ENCODE results near the gene LEP. TPM values are rescaled to one million over a fixed set of nuclear protein-coding genes. Genes with fewer than 3 reads are reported as not detected.
"Not testable (repeated sequence)": the region's sequence is repeated elsewhere in the genome, so short reads cannot be mapped to it uniquely, and the experiment has no call there.

The LEP gene
- total RNA-seq, 1 experiment from 2014 or later = not detected

DNA sequence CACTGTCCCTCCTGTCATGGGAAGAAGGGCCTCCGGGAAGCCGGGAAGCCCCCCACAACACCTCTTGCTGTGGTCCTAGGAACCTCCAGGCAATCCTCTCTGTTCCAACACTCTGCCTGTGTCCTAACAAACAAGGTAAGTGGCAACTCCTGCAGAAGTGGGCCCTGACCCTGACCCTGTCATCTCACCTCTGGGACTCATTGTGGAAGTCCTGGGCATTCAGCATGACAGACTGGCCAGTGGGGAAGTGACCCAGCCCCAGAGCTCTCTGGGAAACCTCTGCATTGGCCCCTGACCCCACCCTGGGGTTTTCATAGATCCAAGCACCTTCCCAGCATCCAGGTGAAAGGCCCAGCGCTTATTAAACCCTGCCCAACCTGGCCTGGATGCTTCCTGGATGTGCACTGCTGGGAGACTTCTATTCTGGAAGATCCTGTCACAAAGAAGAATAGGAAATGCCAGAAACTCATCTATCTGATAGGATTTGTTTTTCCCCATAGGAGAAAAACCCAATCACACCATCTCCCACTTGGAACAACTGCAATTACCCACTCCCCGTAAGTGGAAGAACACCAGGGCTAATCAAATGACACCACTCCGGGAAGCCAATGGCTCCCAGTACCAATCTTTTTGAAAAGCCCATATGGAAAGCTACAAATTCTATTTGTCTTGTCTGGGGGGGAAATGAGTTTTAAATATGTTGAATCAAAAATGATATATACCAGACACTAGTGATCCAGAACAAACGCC lies 24.3 kb downstream of the LEP start:
- in situ Hi-C loops (cut with HindIII; ENCODE audit: low pct_unique_long_range_greater_than_20kb, low sequenced_read_pairs) = no loop called here

DNA sequence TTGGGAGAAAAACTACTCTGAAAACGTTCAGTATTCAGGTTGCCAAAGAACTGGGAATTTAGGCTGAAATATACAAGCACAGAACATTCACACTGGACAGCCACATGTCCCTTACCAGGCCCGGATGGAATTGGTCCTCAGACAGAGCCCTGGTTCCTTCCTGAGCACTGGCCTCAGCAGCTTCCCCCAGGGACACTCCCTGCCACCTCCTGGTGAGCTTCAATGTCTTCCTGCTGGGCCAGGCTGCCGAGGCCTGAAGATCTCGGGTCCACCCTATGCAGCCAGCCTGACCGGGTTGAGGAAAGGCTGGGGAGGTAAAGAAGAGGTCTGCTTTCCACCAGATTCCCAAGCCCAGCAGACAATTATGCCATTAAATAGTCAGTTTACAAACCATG lies 24.8 kb downstream of the LEP start:
- no peak for DNase-seq (ENCODE audit: low read depth)
- in situ Hi-C loops (cut with HindIII; ENCODE audit: low pct_unique_long_range_greater_than_20kb, low sequenced_read_pairs) = no loop called here

More for the DNA sequence above, 24.3 kb downstream of the LEP start:
- no peak for DNase-seq (ENCODE audit: low read depth)

DNA sequence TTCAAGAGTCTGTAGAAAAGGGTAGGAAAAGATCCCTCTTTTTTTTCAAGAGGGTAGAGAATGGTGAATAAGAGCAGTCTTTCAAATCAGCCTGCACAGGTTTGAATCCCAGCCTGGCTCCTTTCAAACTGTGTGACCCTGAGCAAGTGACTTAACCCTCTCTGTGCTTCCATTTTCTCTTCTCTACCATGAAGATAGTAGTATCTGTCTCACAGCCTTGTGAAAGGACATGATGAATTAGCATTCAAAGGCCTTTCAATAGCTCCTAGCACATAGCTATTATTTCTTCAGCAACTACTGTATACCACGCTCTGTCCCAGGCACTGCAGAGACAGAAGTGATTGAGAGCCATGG lies 25.4 kb downstream of the LEP start:
- no peak for DNase-seq (ENCODE audit: low read depth)

DNA sequence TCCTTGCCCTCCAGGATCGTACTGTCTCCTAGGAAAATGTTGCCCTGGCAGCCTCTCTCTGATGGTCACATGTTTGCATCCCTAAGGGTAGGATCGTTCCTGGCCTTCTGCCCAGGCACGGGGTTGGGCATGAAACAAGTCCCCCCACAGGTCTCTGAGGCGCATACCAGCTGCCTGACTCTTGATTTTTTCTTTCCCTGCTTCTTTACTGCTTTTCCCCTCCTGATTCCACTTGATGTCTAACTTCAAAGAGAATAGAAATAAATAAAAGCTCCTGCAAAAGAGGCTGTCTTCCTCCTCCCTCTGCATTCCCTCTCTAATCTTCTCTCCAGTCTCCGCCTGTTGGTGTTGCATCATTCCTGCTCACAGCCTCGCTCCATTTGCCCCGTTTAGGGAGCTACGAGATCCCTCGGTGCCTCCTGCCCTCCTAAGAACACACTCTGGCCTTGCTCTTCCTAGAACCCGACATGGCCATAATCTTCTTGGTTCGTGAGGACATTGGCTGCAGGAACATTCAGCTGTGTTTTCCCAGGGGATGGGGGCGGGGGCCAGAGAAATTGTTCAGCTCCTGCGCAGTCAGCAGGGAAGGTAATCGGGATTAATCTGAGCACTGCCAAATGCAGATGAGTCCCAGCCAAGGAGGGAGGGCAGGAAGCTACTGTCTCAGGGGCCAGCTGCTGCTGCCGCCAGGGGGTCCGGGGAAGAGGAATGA lies 26.0 kb downstream of the LEP start:
- DNase-seq (ENCODE audit: low read depth) = no peak
- in situ Hi-C loops (cut with HindIII; ENCODE audit: low pct_unique_long_range_greater_than_20kb, low sequenced_read_pairs) = no loop called here

More for the DNA sequence above, 25.4 kb downstream of the LEP start:
- in situ Hi-C loops (cut with HindIII; ENCODE audit: low pct_unique_long_range_greater_than_20kb, low sequenced_read_pairs) = no loop called here

DNA sequence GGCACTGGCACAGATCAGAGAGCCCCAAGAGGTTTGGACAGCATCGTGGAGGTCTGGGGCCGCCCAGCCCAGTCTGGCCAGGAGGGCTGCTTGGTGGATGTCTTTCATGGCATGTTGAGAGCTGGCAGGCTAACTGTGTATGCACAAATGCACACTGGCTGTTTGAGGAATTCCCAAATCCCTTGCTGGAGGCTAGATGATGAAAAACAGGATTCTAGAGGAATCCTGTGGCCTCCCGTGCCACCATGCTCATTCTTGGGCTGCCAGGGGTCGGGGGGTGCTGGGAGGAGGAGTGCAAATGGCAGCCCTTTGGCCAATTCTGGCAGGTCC lies 26.5 kb downstream of the LEP start:
- in situ Hi-C loops (cut with HindIII; ENCODE audit: low pct_unique_long_range_greater_than_20kb, low sequenced_read_pairs) = no loop called here
- DNase-seq (ENCODE audit: low read depth) = no peak

DNA sequence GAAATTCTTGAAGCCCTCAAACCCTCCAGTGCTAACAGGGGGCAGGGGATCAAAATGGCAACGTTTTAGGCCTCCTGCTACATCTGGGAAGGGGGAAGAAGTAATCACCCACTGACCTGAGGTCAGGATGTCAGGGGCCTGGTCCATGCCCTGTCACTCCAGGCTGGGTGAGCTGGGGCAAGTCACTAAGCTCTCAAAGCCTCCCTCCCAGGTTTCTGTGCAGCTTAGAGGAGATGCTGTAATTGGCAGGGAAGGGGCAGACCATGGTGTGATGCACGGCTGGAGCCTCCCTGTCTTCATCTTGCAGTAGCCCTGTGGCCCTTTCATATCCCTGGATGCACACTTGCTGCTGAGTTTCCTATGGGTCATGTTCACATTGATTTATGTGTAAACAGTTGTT lies 27.2 kb downstream of the LEP start:
- no peak for DNase-seq (ENCODE audit: low read depth)
- in situ Hi-C loops (cut with HindIII; ENCODE audit: low pct_unique_long_range_greater_than_20kb, low sequenced_read_pairs) = no loop called here

DNA sequence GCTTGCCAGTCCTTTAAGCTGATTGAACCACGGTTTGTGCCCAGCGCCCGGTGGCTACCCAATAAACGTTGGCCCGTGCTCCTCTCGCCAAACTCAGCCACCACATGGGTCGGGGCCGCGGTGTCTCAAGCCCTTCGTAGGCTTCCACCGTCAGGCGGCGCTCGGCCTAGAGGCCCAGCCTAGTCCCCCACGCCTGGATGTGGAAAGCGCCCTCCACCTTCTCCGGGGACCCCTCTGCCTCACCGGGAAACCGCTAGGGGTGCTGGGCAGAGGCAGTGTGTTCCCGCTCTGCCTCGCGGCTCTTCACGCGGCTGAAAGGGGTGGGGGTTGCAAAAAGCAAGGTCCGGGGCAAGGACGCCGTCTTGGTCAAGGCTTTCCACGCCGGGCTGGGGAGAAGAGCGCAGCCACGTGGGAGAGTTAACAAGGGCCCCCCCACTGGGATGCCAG lies 29.8 kb downstream of the LEP start:
- in situ Hi-C loops (cut with HindIII; ENCODE audit: low pct_unique_long_range_greater_than_20kb, low sequenced_read_pairs) = no loop called here
- no peak for DNase-seq (ENCODE audit: low read depth)

DNA sequence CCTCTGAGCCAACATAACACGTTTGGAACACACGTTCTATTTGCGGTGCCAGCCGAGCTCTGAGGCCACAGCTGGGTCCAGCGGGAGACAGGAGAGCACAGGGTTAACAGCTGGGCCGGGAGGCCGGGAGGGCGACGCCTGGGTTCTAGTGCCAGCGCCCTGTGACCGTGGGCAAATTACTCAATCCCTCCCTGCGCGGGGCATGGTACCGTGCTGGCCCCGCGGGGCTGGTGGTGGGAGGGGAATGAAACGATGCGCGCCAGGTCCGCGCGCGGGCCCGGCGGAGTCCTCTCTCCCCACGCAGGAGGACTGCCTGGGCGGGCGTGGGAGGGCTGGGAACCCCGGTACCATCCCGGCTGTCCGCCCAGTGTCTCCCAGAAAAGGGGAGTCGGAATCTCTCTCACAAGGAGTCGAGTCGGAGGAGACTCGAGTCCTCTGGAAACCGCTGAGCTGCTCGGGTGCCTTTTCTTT lies 30.4 kb downstream of the LEP start:
- in situ Hi-C loops (cut with HindIII; ENCODE audit: low pct_unique_long_range_greater_than_20kb, low sequenced_read_pairs) = no loop called here
- DNase-seq (ENCODE audit: low read depth) = no peak

DNA sequence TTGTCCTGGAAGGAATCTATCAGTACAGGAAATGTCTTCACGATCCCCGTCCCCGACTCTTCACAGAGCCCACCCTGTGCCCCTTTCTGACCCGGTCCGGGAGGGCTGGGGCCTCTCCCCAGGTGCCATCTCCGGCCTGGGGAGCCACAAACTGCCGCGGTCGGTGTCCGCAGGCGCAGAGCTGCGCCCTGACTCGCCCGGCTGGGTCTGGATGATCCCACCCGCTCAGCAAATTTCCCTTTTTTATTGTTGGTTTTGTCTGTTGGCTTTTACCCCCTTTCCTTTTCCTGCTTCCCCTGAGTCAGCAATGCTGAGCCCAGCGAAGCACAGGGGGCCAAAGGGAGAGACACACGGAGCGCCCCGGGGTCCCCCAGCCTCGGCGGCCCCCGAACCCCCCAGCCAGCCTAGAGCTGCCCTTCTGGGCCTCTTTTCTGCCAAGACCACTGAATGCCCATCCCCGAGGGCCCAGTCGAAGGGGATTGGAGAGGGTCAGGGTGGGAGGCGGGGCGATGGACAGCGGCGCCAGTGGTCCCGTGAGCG lies 30.9 kb downstream of the LEP start:
- in situ Hi-C loops (cut with HindIII; ENCODE audit: low pct_unique_long_range_greater_than_20kb, low sequenced_read_pairs) = no loop called here
- no peak for DNase-seq (ENCODE audit: low read depth)

DNA sequence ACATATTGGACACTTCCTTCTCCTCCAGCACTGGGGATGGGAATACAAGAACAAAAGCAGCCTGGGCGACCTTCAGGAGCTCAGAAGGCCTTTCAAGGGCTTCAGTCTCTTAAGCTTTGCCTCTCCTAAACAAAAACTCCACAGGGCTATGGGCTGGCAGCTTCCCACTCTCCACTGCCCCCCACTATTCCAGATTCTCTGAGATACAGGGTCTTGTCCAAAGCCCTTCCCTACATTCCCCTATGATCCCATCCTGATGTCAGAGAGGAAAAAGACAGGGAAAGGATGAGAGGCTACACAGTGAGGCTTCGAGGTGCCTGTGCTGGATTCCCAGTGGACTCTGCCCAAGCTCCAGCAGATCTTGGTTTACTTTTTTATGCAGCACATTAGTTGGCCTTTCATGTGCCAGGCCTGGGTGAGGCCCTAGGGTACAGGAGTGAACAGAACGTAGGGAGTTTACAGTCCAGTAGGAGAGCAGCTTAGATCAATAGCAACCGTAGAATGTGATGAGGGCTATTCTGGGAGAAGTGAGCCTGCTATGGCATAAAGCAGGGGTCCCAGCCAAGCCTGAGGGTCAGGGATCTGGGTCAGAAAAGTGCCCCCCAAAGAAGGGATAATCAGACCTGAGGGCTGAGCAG lies 33.3 kb downstream of the LEP start:
- in situ Hi-C loops (cut with HindIII; ENCODE audit: low pct_unique_long_range_greater_than_20kb, low sequenced_read_pairs) = no loop called here
- no peak for DNase-seq (ENCODE audit: low read depth)

DNA sequence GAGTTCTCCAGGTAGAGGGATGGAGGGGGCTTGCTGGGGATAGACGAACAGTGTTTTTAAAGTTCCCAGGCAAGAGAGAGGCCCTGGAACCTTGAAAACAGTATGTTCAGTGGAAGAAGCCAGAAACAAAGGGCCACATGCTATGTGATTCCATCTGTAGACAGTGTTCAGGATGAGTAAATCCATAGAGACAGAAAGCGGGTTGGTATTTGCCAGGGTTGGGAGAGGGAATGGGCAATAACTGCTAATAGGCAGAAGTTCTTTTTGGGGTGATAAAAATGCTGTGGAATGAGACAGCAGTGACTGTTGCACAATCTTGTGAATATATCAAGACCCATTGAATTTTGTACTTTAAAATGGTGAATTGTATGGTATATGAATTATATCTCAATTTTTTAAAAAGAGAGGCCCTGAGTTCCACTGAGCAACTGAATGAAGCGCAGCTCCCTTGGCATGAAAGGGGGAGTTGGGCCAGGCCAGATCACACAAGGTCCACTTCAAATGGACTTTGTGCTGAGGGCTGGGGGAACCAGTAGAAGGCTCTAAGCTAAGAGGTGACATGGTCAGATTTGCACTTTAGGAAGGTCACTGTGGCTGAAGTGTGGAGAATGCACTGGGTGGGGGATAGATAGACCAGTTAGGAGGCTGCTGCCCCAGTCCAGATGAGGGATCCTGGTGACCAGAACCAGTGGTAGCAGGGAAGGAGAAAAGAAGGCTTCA lies 34.0 kb downstream of the LEP start:
- DNase-seq (ENCODE audit: low read depth) = no peak
- in situ Hi-C loops (cut with HindIII; ENCODE audit: low pct_unique_long_range_greater_than_20kb, low sequenced_read_pairs) = no loop called here

DNA sequence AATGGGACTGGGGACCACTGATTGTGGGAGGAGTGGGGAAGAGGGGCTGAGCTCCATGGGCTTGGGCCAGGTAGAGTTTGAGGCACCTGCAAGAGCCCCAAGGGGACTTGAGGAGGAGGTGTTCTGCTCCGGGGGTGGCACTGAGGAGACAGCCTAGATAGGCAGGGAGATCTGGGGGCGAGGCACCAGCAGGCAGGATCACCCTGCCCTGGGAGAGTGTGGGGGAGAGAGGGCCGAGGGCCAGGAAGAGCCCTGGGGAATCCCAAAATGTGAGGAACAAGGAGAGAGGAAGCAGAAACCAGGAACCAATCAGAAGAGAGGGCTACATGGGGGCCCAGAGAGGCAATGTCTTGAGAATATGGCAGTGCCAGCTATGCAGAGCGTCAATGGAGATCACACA lies 34.6 kb downstream of the LEP start:
- in situ Hi-C loops (cut with HindIII; ENCODE audit: low pct_unique_long_range_greater_than_20kb, low sequenced_read_pairs) = no loop called here
- DNase-seq (ENCODE audit: low read depth) = no peak

DNA sequence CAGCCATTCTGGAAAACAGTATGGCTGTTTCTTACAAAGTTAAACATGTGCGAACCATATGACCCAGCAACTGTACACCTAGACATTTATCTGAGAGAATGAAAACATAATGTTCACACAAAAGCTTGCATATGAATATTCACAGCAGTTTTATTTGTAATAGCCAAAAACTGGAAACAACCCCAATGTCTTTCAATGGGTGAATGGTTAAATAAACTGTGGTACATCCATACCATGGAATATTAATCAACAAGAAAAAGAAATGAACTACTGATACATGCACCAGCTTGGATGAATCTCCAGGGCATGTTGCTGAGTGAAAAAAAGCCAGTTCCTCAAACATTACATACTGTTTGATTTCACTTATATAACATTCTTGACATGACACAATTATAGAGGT lies 37.3 kb downstream of the LEP start:
- in situ Hi-C loops (cut with HindIII; ENCODE audit: low pct_unique_long_range_greater_than_20kb, low sequenced_read_pairs) = no loop called here

DNA sequence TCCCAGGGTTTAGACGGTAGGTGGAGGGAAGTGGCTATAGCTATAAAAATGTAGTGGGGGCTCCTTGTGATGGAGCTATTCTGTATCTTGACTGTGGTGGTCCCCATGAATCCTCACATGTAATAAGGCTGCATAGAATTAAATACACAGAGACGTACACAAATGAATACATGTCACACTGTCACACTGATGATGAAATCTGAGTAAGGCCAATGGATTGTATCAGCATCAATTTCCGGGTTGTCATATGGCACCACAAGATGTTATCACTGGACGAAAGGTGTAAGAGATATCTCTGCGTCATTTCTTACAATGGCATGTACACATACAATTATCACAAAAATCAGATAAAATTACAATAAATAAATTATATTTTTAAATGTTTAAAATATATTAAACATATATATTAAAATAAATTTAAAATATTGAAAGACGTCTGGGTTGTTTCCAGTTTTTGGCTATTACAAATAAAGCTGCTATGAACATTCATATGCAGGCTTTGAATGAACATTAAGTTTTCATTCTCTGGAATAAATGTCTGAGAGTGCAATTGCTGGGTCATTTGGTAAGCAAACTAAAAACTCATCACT lies 38.1 kb downstream of the LEP start:
- in situ Hi-C loops (cut with HindIII; ENCODE audit: low pct_unique_long_range_greater_than_20kb, low sequenced_read_pairs) = no loop called here
- DNase-seq (ENCODE audit: low read depth) = no peak

More for the DNA sequence above, 37.3 kb downstream of the LEP start:
- no peak for DNase-seq (ENCODE audit: low read depth)

DNA sequence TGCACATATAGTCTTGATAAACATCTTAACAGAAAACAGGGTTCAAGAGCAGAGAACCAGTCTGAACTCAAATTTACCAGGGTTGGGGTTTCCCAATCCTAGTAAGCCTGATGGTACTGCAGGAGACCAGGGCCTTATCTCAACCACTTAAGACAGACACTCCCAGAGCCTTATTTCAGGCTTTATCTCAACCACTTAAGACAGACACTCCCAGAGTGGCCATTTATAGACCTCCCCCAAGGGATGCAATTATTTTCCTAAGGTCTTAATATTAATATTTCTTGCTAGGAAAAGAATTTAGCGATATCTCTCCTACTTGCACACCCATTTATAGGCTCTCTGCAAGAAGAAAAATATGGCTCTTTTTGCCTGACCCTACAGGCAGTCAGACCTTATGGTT lies 39.4 kb downstream of the LEP start:
- DNase-seq (ENCODE audit: low read depth); in situ Hi-C loops (cut with HindIII; ENCODE audit: low pct_unique_long_range_greater_than_20kb, low sequenced_read_pairs): not testable (repeated sequence)

DNA sequence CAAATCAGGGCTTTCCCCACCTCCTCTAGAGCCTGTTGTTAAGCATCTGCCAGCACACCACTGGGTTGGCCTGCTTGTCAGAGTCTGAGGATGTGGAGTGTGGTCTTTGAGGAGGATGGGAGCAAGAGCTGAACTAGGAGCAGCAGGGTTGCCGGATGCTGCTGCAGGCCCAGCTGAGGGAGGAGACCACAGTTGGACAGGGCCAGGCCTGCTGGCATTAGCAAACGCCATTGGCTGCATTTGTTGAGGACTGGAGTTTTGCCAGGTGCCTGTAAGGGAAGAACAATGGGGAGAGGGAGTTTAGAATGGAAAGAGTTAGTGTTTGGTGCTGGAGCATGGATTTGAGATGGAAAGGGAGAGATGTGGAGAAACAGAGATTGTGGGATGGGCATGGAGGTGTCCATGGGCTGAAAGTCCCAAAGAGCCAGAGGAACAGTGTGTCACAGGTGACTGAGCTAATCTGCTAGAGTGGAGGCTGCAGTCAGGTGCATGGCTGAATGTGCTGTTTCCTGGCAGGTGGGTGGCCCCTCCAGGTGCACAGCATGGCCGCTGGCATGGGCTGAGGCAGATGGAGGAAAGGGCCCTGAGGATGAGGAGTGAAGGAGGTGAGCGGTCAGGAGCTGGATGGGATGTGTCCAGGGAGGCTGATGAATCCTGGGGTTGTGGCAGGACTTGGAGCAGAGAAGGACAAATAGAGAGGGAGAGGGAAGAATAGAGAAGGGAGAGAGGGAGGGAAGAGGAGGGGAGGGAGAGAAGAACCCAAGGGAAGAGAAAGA lies 40.7 kb downstream of the LEP start:
- in situ Hi-C loops (cut with HindIII; ENCODE audit: low pct_unique_long_range_greater_than_20kb, low sequenced_read_pairs) = no loop called here
- no peak for DNase-seq (ENCODE audit: low read depth)

DNA sequence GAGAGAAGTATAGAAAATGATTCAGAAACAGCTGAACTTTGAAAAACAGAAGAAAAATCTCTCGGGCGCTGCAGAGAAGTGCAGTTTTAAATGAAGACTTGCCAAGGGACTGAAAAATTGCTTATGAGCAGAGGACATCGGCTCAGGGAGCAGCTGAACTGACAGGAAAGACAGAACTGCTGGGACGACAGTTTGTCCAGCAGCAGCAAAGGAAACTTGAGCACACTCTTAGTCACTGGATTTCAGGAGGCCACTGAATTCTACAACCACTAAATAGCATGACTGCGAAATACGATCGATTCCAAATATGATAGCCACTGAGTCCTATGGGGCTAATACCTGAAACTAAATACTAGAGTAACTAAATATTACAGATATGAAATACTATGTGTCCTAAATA lies 43.0 kb downstream of the LEP start:
- DNase-seq (ENCODE audit: low read depth) = no peak
- in situ Hi-C loops (cut with HindIII; ENCODE audit: low pct_unique_long_range_greater_than_20kb, low sequenced_read_pairs) = no loop called here

DNA sequence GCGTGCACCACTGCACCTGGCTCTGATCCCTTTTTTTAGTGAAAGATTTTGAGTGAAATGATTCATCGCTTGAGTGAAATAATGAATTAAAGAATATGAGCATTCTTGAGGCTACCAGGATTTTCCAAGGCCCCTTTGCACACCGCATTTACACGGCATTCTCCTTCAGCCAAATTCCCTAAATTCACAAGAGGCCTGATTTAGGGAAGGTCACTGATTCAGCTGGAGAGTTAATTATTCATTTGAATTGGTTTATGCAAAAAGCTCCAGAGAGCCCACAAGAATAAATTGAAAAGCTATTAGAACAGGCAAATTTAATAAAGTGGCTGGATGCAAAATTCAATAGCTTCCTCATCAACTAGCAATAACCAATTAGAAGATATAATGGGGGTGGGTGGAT lies 46.5 kb downstream of the LEP start:
- DNase-seq (ENCODE audit: low read depth) = no peak
- in situ Hi-C loops (cut with HindIII; ENCODE audit: low pct_unique_long_range_greater_than_20kb, low sequenced_read_pairs) = no loop called here

All from Caki2 (cell line).